KMS-11 (cell line): ENCODE results near the gene BMPR1A.

ENCODE experiments used
- H2AFZ ChIP-seq: fragments of 200-600 bp; sonication (generic); 2 replicates; pipeline ENCODE4 v1.6.1; 2016; ENCODE audit warnings: antibody characterized with exemption, mixed run types, low read depth
- H3K27ac ChIP-seq: fragments of 200-600 bp; sonication (generic); 2 replicates; pipeline ENCODE4 v1.6.1; 2016; ENCODE audit warnings: mild to moderate bottlenecking, mixed run types
- H3K27me3 ChIP-seq: fragments of 200-600 bp; sonication (generic); 2 replicates; pipeline ENCODE4 v1.6.1; 2017; ENCODE audit warnings: mild to moderate bottlenecking, low read depth, mixed run types, moderate library complexity; ENCODE audit not compliant: insufficient read depth
- H3K36me3 ChIP-seq: fragments of 200-600 bp; sonication (generic); 2 replicates; pipeline ENCODE4 v1.6.1; 2017; ENCODE audit warnings: mild to moderate bottlenecking, mixed run types; ENCODE audit not compliant: insufficient read depth
- H3K4me1 ChIP-seq: fragments of 200-600 bp; sonication (generic); 2 replicates; pipeline ENCODE4 v1.6.1; 2016; ENCODE audit warnings: mild to moderate bottlenecking, low read depth, mixed run types; ENCODE audit not compliant: poor library complexity, severe bottlenecking
- H3K4me2 ChIP-seq: fragments of 200-600 bp; sonication (generic); 2 replicates; pipeline ENCODE4 v1.7.0; 2016; ENCODE audit warnings: mild to moderate bottlenecking, mixed run types
- H3K4me3 ChIP-seq: fragments of 200-600 bp; sonication (generic); IDR thresholded peaks from 2 replicates; pipeline ENCODE4 v1.6.1; 2017; ENCODE audit warnings: low read depth, low read length, mixed read lengths; ENCODE audit not compliant: insufficient read depth
- H3K79me2 ChIP-seq: fragments of 200-600 bp; sonication (generic); 2 replicates; pipeline ENCODE4 v1.6.1; 2016; ENCODE audit warnings: low read depth, mixed run types; ENCODE audit not compliant: insufficient read depth
- H3K9ac ChIP-seq: fragments of 200-600 bp; sonication (generic); 2 replicates; pipeline ENCODE4 v1.6.1; 2016; ENCODE audit warnings: mild to moderate bottlenecking, mixed run types
- H4K20me1 ChIP-seq: fragments of 200-600 bp; sonication (generic); 2 replicates; pipeline ENCODE4 v1.6.1; 2016; ENCODE audit warnings: mild to moderate bottlenecking, mixed run types; ENCODE audit not compliant: insufficient read depth
- CTCF ChIP-seq: fragments of 200-600 bp; sonication (generic); conservative IDR thresholded peaks from 2 replicates; pipeline ENCODE4 v1.6.1; 2017; ENCODE audit warnings: low read depth, mild to moderate bottlenecking, antibody characterized with exemption, low read length, moderate library complexity, mixed read lengths

BMPR1A gene

GRCh38 chr10:86855513-86855912 is 99.1 kb downstream of the BMPR1A start:
- no peaks in the 10 kb centered on the region for H4K20me1 ChIP-seq
- no peaks in the 10 kb centered on the region for H3K36me3 ChIP-seq
- no peak overlapping the region for H3K27ac ChIP-seq
- H3K27me3 ChIP-seq: no peaks in the 10 kb centered on the region
- no peaks in the 10 kb centered on the region for H3K79me2 ChIP-seq
- H2AFZ ChIP-seq: no peak overlapping the region
- H3K4me1 ChIP-seq: no peaks in the 10 kb centered on the region
- no peak for TF ChIP-seq CTCF
- no peak overlapping the region for H3K9ac ChIP-seq
- no peak overlapping the region for H3K4me3 ChIP-seq
- H3K4me2 ChIP-seq: no peak overlapping the region

GRCh38 chr10:86856156-86856555 is 99.7 kb downstream of the BMPR1A start:
- Histone ChIP-seq H2AFZ (no peak overlapping the region), H3K27me3 (no peaks in the 10 kb centered on the region), H3K36me3 (no peaks in the 10 kb centered on the region), H3K4me1 (no peaks in the 10 kb centered on the region), H3K4me2 (no peak overlapping the region), H3K79me2 (no peaks in the 10 kb centered on the region), H3K27ac (no peak overlapping the region), H3K9ac (no peak overlapping the region), H3K4me3 (no peak overlapping the region), H4K20me1 (no peaks in the 10 kb centered on the region)
- TF ChIP-seq CTCF: no peak

GRCh38 chr10:86857128-86857721 is 100.8 kb downstream of the BMPR1A start:
- Histone ChIP-seq H3K36me3 (no peaks in the 10 kb centered on the region), H3K4me3 (no peak overlapping the region), H3K4me1 (no peaks in the 10 kb centered on the region)

GRCh38 chr10:86858011-86858410 is 101.6 kb downstream of the BMPR1A start:
- Histone ChIP-seq H3K36me3 (no peaks in the 10 kb centered on the region), H3K79me2 (no peaks in the 10 kb centered on the region), H4K20me1 (no peaks in the 10 kb centered on the region), H3K4me2 (no peak overlapping the region), H3K4me1 (no peaks in the 10 kb centered on the region), H3K9ac (no peak overlapping the region), H3K27ac (no peak overlapping the region), H2AFZ (no peak overlapping the region), H3K4me3 (no peak overlapping the region), H3K27me3 (no peaks in the 10 kb centered on the region)
- no peak for TF ChIP-seq CTCF

More at GRCh38 chr10:86857128-86857721, 100.8 kb downstream of the BMPR1A start:
- no peaks in the 10 kb centered on the region for H3K27me3 ChIP-seq
- H4K20me1 ChIP-seq: no peaks in the 10 kb centered on the region
- no peak overlapping the region for H3K4me2 ChIP-seq
- H3K79me2 ChIP-seq: no peaks in the 10 kb centered on the region
- H3K9ac ChIP-seq: no peak overlapping the region
- no peak overlapping the region for H2AFZ ChIP-seq
- no peak overlapping the region for H3K27ac ChIP-seq
- TF ChIP-seq CTCF: no peak
